OCI-LY7 (cell line): ENCODE measurements around the gene CAMK2N2. TPM values are rescaled to one million over a fixed set of nuclear protein-coding genes. Genes with fewer than 3 reads are reported as not detected.

ENCODE experiments used
- BruUV-seq: library from RNA; stranded (reverse); fragments of 400-500 nt; replicated peaks from 2 replicates; lab custom pipeline; 2021; lab: Mats Ljungman, UMichigan
- CTCF ChIA-PET: fragments of 300-600 bp; sonication (Branson Sonifier 250); formaldehyde crosslinking; loops from one replicate; lab custom pipeline; 2022; ENCODE audit warnings: antibody characterized with exemption; ENCODE audit not compliant: unreplicated experiment; lab: Charles Lee
- POLR2A ChIA-PET: fragments of 300-600 bp; sonication (Branson Sonifier 250); formaldehyde crosslinking; loops from one replicate; lab custom pipeline; 2022; ENCODE audit warnings: antibody characterized with exemption; lab: Charles Lee
- DNase-seq: peaks from one replicate; pipeline ENCODE4 v3.0.0-alpha.2; 2015; ENCODE audit warnings: low spot score
- H2AFZ ChIP-seq: fragments of 200-600 bp; sonication (generic), shearing (Covaris generic); 2 replicates; pipeline ENCODE4 v1.6.1; 2014; ENCODE audit warnings: mild to moderate bottlenecking, antibody characterized with exemption, low read length, moderate library complexity
- H3K27ac ChIP-seq: fragments of 200-600 bp; sonication (generic); 2 replicates; pipeline ENCODE4 v1.5.1; 2014; ENCODE audit warnings: mixed run types, low read depth, mild to moderate bottlenecking, moderate library complexity, low read length, inconsistent platforms; ENCODE audit not compliant: poor library complexity, severe bottlenecking
- H3K36me3 ChIP-seq: fragments of 200-600 bp; sonication (generic); 2 replicates; pipeline ENCODE4 v1.6.1; 2014; ENCODE audit warnings: mild to moderate bottlenecking, antibody characterized with exemption, low read length, moderate library complexity, mixed read lengths; ENCODE audit not compliant: insufficient read depth
- H3K4me1 ChIP-seq: fragments of 200-600 bp; sonication (generic); 2 replicates; pipeline ENCODE4 v1.5.1; 2014; ENCODE audit warnings: mild to moderate bottlenecking, low read length; ENCODE audit not compliant: insufficient read depth, poor library complexity, severe bottlenecking
- H3K4me2 ChIP-seq: fragments of 200-600 bp; sonication (generic); 2 replicates; pipeline ENCODE4 v1.6.1; 2014; ENCODE audit warnings: mild to moderate bottlenecking, low read length
- H3K4me3 ChIP-seq: fragments of 200-600 bp; sonication (generic); 2 replicates; pipeline ENCODE4 v1.5.1; 2014; ENCODE audit warnings: mild to moderate bottlenecking, low read depth, low read length; ENCODE audit not compliant: poor library complexity, severe bottlenecking
- H3K79me2 ChIP-seq: fragments of 200-600 bp; sonication (generic); 2 replicates; pipeline ENCODE4 v1.6.1; 2016; ENCODE audit warnings: low read depth, mild to moderate bottlenecking, low read length, moderate library complexity, mixed read lengths; ENCODE audit not compliant: insufficient read depth
- H3K9me2 ChIP-seq: fragments of 200-600 bp; sonication (generic); 2 replicates; pipeline ENCODE4 v1.6.1; 2016; ENCODE audit warnings: mild to moderate bottlenecking, low read length, mixed read lengths; ENCODE audit not compliant: insufficient read depth
- H3K9me3 ChIP-seq: fragments of 200-600 bp; sonication (generic); 2 replicates; pipeline ENCODE4 v1.6.1; 2014; ENCODE audit warnings: mild to moderate bottlenecking, mixed run types, low read length, mixed read lengths
- H4K20me1 ChIP-seq: fragments of 200-600 bp; sonication (generic); 2 replicates; pipeline ENCODE4 v1.6.1; 2014; ENCODE audit warnings: mild to moderate bottlenecking, antibody characterized with exemption, low read length, moderate library complexity, mixed read lengths; ENCODE audit not compliant: insufficient read depth
- CTCF ChIP-seq: fragments of 200-600 bp; sonication (generic); conservative IDR thresholded peaks from 2 replicates; pipeline ENCODE4 v1.5.1; 2014; ENCODE audit warnings: mild to moderate bottlenecking, antibody characterized with exemption, low read length, moderate library complexity, mixed read lengths
- EZH2phosphoT487 ChIP-seq: fragments of 200-600 bp; sonication (generic); IDR thresholded peaks from 2 replicates; pipeline ENCODE4 v1.6.1; 2018; ENCODE audit warnings: low read depth, borderline replicate concordance, mild to moderate bottlenecking, mixed run types, antibody characterized with exemption, low read length, moderate library complexity, mixed read lengths
- intact Hi-C: fragments of 100-400 bp; cut with micrococcal nuclease; formaldehyde crosslinking; loops from one replicate; pipeline ENCODE4 v1.10.0; 2022; ENCODE audit not compliant: unreplicated experiment
- total RNA-seq, 2 experiments: library from RNA; depleted of rRNA in 1 of 2; stranded (reverse); fragments of >200 nt in 1 of 2; shearing (Covaris generic) in 1 of 2; gene quantifications; 2 replicates each; pipeline ENCODE4 v1.2.3, GENCODE V29; 2014 to 2022

The CAMK2N2 gene
- total RNA-seq, 2 experiments from 2014 or later, result not detected

GRCh38 chr3:184240384-184241140, 20.8 kb downstream of the CAMK2N2 start:
- H4K20me1 ChIP-seq, result no peaks in the 10 kb centered on the region; the same call in 1 of the 2 replicates
- H3K9me3 ChIP-seq, result no peaks in the 10 kb centered on the region
- no peak overlapping the region for H3K4me3 ChIP-seq
- H3K27ac ChIP-seq, result no peak overlapping the region
- no peaks in the 10 kb centered on the region for H3K79me2 ChIP-seq
- ChIA-PET CTCF (no interaction called here), POLR2A (interaction anchor here (0.5 to 1.1 kb wide), 2 partner anchors 26 to 46 kb away, joined by 3 read pairs; no protein-coding TSS in a partner anchor)
- H3K4me1 ChIP-seq, result peaks cover 7% of the 10 kb centered on the region
- TF ChIP-seq EZH2phosphoT487, result no peak
- no peak for TF ChIP-seq CTCF
- H3K36me3 ChIP-seq, result peaks cover 41% of the 10 kb centered on the region
- no peak overlapping the region for H2AFZ ChIP-seq
- intact Hi-C loops, result no loop called here
- peak; percentile 31 for DNase-seq
- H3K4me2 ChIP-seq, result no peak overlapping the region
- BruUV-seq, result no TSS peak
- H3K9me2 ChIP-seq, result no peaks in the 10 kb centered on the region

GRCh38 chr3:184239708-184240107, 21.6 kb downstream of the CAMK2N2 start:
- intact Hi-C loops, result no loop called here
- TF ChIP-seq EZH2phosphoT487 (no peak), CTCF (no peak)
- no peaks in the 10 kb centered on the region; the same call in 1 of the 2 replicates for H4K20me1 ChIP-seq

DNA sequence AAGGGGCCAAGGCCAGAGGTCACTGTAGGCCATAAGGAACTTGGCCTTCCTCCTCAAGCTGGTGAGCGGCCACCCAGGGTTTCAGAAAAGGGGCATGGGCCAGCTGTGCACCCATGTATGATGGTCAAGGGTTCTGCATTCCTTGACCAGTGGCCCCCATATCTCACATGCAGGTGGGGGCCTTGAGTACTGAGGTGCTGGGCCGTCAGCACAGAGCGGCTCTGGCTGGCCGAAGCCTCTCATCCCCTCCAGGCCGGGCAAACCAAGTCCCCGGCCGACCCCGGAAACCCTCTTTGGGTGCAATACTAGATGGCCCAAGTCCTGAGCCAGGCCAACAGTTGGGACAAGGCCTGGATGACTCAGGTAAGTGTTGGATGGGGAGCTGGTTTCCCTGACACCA, 22.1 kb downstream of the CAMK2N2 start:
- H3K4me2 ChIP-seq, result no peak overlapping the region
- no peaks in the 10 kb centered on the region for H3K9me3 ChIP-seq
- TF ChIP-seq CTCF (no peak), EZH2phosphoT487 (no peak)
- intact Hi-C loops, result no loop called here
- H3K27ac ChIP-seq, result no peak overlapping the region
- H3K4me3 ChIP-seq, result no peak overlapping the region
- BruUV-seq, result no TSS peak
- no peak overlapping the region for H2AFZ ChIP-seq
- no peaks in the 10 kb centered on the region; the same call in 1 of the 2 replicates for H4K20me1 ChIP-seq
- no peaks in the 10 kb centered on the region for H3K9me2 ChIP-seq
- peaks cover 27% of the 10 kb centered on the region for H3K36me3 ChIP-seq
- POLR2A ChIA-PET, result interaction anchor here (1.1 kb wide), 1 partner anchor 44 kb away, joined by 3 read pairs; no protein-coding TSS in a partner anchor
- CTCF ChIA-PET, result no interaction called here
- H3K79me2 ChIP-seq, result no peaks in the 10 kb centered on the region
- peaks cover 7% of the 10 kb centered on the region for H3K4me1 ChIP-seq
- DNase-seq, result no peak

More at GRCh38 chr3:184239708-184240107, 21.6 kb downstream of the CAMK2N2 start:
- ChIA-PET POLR2A (interaction anchor here (1.1 kb wide), 1 partner anchor 45 kb away, joined by 3 read pairs; no protein-coding TSS in a partner anchor), CTCF (no interaction called here)
- Histone ChIP-seq H3K79me2 (no peaks in the 10 kb centered on the region), H3K4me3 (no peak overlapping the region), H3K9me2 (no peaks in the 10 kb centered on the region), H3K27ac (no peak overlapping the region), H3K9me3 (no peaks in the 10 kb centered on the region), H3K36me3 (peaks cover 32% of the 10 kb centered on the region), H3K4me1 (peaks cover 7% of the 10 kb centered on the region), H3K4me2 (no peak overlapping the region), H2AFZ (no peak overlapping the region)
- DNase-seq, result no peak
- BruUV-seq, result no TSS peak
